Natural killer cell (primary cell): Measurements from ENCODE around the gene EEF1AKMT1. TPM values are rescaled to one million over a fixed set of nuclear protein-coding genes. Genes with fewer than 3 reads are reported as not detected.

Source experiments
- ATAC-seq, 3 donors: fragments of 150-1000 bp in 2 of 3; fragments of 200-7000 bp in 1 of 3; cut with Tn5 transposase; 1 replicate in 1 of 3; 2 replicates in 2 of 3; pipeline ENCODE4 v1.10.0; 2021; ENCODE audit warnings: mild to moderate bottlenecking in 2 of 3, moderate library complexity in 2 of 3
- DNase-seq, 2 donors: peaks; one replicate each; pipeline versions ENCODE4 v3.0.0 to v3.0.0-alpha.2; 2013 to 2021; ENCODE audit warnings: mixed read lengths in 1 of 2
- H3K27ac ChIP-seq: one replicate; pipeline ENCODE4 v1.5.1; 2013; ENCODE audit warnings: mild to moderate bottlenecking, low read length
- H3K27me3 ChIP-seq: one replicate; pipeline ENCODE4 v1.6.1; 2013; ENCODE audit warnings: low read length; ENCODE audit not compliant: control insufficient read depth, insufficient read depth
- H3K36me3 ChIP-seq: one replicate; pipeline ENCODE4 v1.6.1; 2013; ENCODE audit warnings: low read length; ENCODE audit not compliant: control insufficient read depth, insufficient read depth
- H3K4me1 ChIP-seq: one replicate; pipeline ENCODE4 v1.6.1; 2013; ENCODE audit warnings: low read length; ENCODE audit not compliant: control insufficient read depth, insufficient read depth
- H3K4me3 ChIP-seq: one replicate; pipeline ENCODE4 v1.5.1; 2013; ENCODE audit warnings: low read length
- H3K9me3 ChIP-seq: one replicate; pipeline ENCODE4 v1.6.1; 2013; ENCODE audit warnings: low read length; ENCODE audit not compliant: control insufficient read depth, insufficient read depth
- H3K27ac Mint-ChIP-seq, 2 donors: one replicate each; pipeline ENCODE4 v1.8.0; 2022; ENCODE audit warnings: mild to moderate bottlenecking in 2 of 2, mixed read lengths in 2 of 2, moderate library complexity in 1 of 2
- H3K27me3 Mint-ChIP-seq, 2 donors: one replicate each; pipeline ENCODE4 v1.8.0; 2022; ENCODE audit warnings: low read depth in 2 of 2, mixed read lengths in 2 of 2
- H3K36me3 Mint-ChIP-seq: one replicate; pipeline ENCODE4 v1.8.0; 2022; ENCODE audit warnings: mixed read lengths
- H3K4me1 Mint-ChIP-seq, 2 donors: one replicate each; pipeline ENCODE4 v1.8.0; 2022; ENCODE audit warnings: mixed read lengths in 2 of 2
- H3K4me3 Mint-ChIP-seq: one replicate; pipeline ENCODE4 v1.8.0; 2022; ENCODE audit warnings: mild to moderate bottlenecking, moderate library complexity, mixed read lengths
- H3K9me3 Mint-ChIP-seq, 2 donors: one replicate each; pipeline ENCODE4 v1.8.0; 2022; ENCODE audit warnings: mixed read lengths in 2 of 2
- CTCF ChIP-seq: fragments of 200-600 bp; IDR thresholded peaks from one replicate; pipeline ENCODE4 v1.8.0; 2022; ENCODE audit warnings: antibody characterized with exemption
- WGBS: methylation state at CpG from one replicate; pipeline ENCODE4 v1.1.7; 2013; ENCODE audit warnings: missing lambda C conversion rate; ENCODE audit not compliant: insufficient coverage; 5-methylcytosine and 5-hydroxymethylcytosine counted together
- intact Hi-C: fragments of 100-400 bp; cut with micrococcal nuclease; formaldehyde crosslinking; loops from one replicate; pipeline ENCODE4 v1.14.2; 2022
- total RNA-seq, 4 donors: library from RNA; stranded (reverse); fragments of 120-200 nt in 1 of 4; gene quantifications; one replicate each; pipeline versions ENCODE4 v1.2.3 to v1.2.4, GENCODE V29; 2013 to 2022

The EEF1AKMT1 gene
- total RNA-seq, 3 donors from 2014 or later (not counting 1 experiment from before 2014, with no cell fraction given) = 3.8 to 5.1 (median 4.6) TPM

GRCh38 chr13:20717581-20718542 is 55.9 kb downstream of the EEF1AKMT1 start:
- H3K4me1 Mint-ChIP-seq = peaks cover under 1 to 3% of the 10 kb centered on the region in 2 donors
- no peak overlapping the region for H3K27ac Mint-ChIP-seq
- intact Hi-C loops = no loop called here
- H3K27me3 Mint-ChIP-seq = peaks cover 11 to 27% of the 10 kb centered on the region in 2 donors
- H3K4me3 ChIP-seq = no peak overlapping the region
- no peaks in the 10 kb centered on the region for H3K36me3 ChIP-seq
- ATAC-seq (no peak), DNase-seq (no peak)
- no peaks in the 10 kb centered on the region for H3K9me3 Mint-ChIP-seq
- TF ChIP-seq CTCF = no peak
- H3K27ac ChIP-seq = no peak overlapping the region
- H3K4me3 Mint-ChIP-seq = no peak overlapping the region
- no peaks in the 10 kb centered on the region for H3K36me3 Mint-ChIP-seq
- peaks cover 11% of the 10 kb centered on the region for H3K27me3 ChIP-seq
- 92% methylated on average over 44 of the region's 44 CpGs for WGBS
- no peaks in the 10 kb centered on the region for H3K9me3 ChIP-seq
- H3K4me1 ChIP-seq = peaks cover 12% of the 10 kb centered on the region

GRCh38 chr13:20716951-20717350 is 56.8 kb downstream of the EEF1AKMT1 start:
- H3K4me1 Mint-ChIP-seq = peaks cover 7 to 9% of the 10 kb centered on the region in 2 donors
- H3K9me3 ChIP-seq = no peaks in the 10 kb centered on the region

GRCh38 chr13:20715330-20715712 is 58.4 kb downstream of the EEF1AKMT1 start:
- Histone ChIP-seq H3K27me3 (no peaks in the 10 kb centered on the region), H3K4me3 (no peak overlapping the region), H3K9me3 (no peaks in the 10 kb centered on the region), H3K36me3 (no peaks in the 10 kb centered on the region), H3K4me1 (peaks cover 7% of the 10 kb centered on the region), H3K27ac (no peak overlapping the region)
- WGBS = 86% methylated on average over 5 of the region's 6 CpGs
- Mint-ChIP-seq H3K36me3 (no peaks in the 10 kb centered on the region), H3K4me3 (no peak overlapping the region), H3K9me3 (no peaks in the 10 kb centered on the region), H3K4me1 (peaks cover 7 to 9% of the 10 kb centered on the region in 2 donors), H3K27me3 (peaks cover 18 to 24% of the 10 kb centered on the region in 2 donors), H3K27ac (no peak overlapping the region)
- no peak for DNase-seq
- intact Hi-C loops = no loop called here
- ATAC-seq = no peak
- no peak for TF ChIP-seq CTCF

More at GRCh38 chr13:20716951-20717350, 56.8 kb downstream of the EEF1AKMT1 start:
- H3K36me3 Mint-ChIP-seq = no peaks in the 10 kb centered on the region
- ATAC-seq = no peak
- Histone ChIP-seq H3K4me1 (peaks cover 17% of the 10 kb centered on the region), H3K27me3 (peaks cover 8% of the 10 kb centered on the region), H3K36me3 (no peaks in the 10 kb centered on the region), H3K4me3 (no peak overlapping the region), H3K27ac (no peak overlapping the region)
- intact Hi-C loops = no loop called here
- 92% methylated on average over 15 of the region's 15 CpGs for WGBS
- H3K9me3 Mint-ChIP-seq = no peaks in the 10 kb centered on the region
- H3K27me3 Mint-ChIP-seq = peaks cover 12 to 24% of the 10 kb centered on the region in 2 donors
- no peak overlapping the region for H3K4me3 Mint-ChIP-seq
- no peak for DNase-seq
- H3K27ac Mint-ChIP-seq = no peak overlapping the region
- no peak for TF ChIP-seq CTCF
